Prostate gland (tissue), 2 donors: ENCODE results near the gene SMPD4. TPM values are rescaled to one million over a fixed set of nuclear protein-coding genes. Genes with fewer than 3 reads are reported as not detected.
A peak's percentile ranks its signal among the peaks of the same experiment; 100 is the strongest.
"Not testable (repeated sequence)": the region's sequence is repeated elsewhere in the genome, so short reads cannot be mapped to it uniquely, and the experiment has no call there.

ENCODE experiments used
- DNase-seq: peaks from one replicate; pipeline ENCODE4 v3.0.0-alpha.2; 2019; ENCODE audit warnings: low spot score
- H3K27ac ChIP-seq, 2 donors: fragments of 200-600 bp; sonication (generic); 2 replicates each; pipeline ENCODE4 v1.5.1; 2017 to 2019
- H3K27me3 ChIP-seq: fragments of 200-600 bp; sonication (generic); replicated peaks from 2 replicates; pipeline ENCODE4 v1.5.1; 2019; ENCODE audit not compliant: insufficient read depth
- H3K36me3 ChIP-seq, 2 donors: fragments of 200-600 bp; sonication (generic); 1 replicate in 1 of 2; 2 replicates in 1 of 2; pipeline versions ENCODE4 v1.5.1 to v1.8.1; 2017 to 2019
- H3K4me1 ChIP-seq: fragments of 200-600 bp; sonication (generic); replicated peaks from 2 replicates; pipeline ENCODE4 v1.5.1; 2019
- H3K4me3 ChIP-seq, 2 donors: fragments of 200-600 bp; sonication (generic); 2 replicates each; pipeline ENCODE4 v1.5.1; 2017 to 2019
- H3K9me3 ChIP-seq: fragments of 200-600 bp; sonication (generic); 2 replicates; pipeline ENCODE4 v1.5.1; 2017
- CTCF ChIP-seq, 4 experiments: fragments of 200-600 bp in 2 of 4; fragments of 450-650 bp in 2 of 4; sonication (generic) in 2 of 4; IDR thresholded peaks; 1 replicate in 3 of 4; 2 replicates in 1 of 4; pipeline ENCODE4 v1.5.1; 2016 to 2019; ENCODE audit warnings: antibody characterized with exemption in 4 of 4, mild to moderate bottlenecking in 2 of 4, moderate library complexity in 2 of 4
- POLR2A ChIP-seq: fragments of 450-650 bp; IDR thresholded peaks from one replicate; pipeline ENCODE4 v1.6.1; 2016; ENCODE audit warnings: antibody characterized with exemption, mild to moderate bottlenecking
- POLR2AphosphoS5 ChIP-seq: sonication (generic); formaldehyde crosslinking; IDR thresholded peaks from one replicate; pipeline ENCODE4 v1.6.1; 2017; ENCODE audit warnings: antibody characterized with exemption
- WGBS: methylation state at CpG from one replicate; pipeline ENCODE4 v1.1.5; 2018; 5-methylcytosine and 5-hydroxymethylcytosine counted together
- intact Hi-C: fragments of 100-400 bp; cut with DNase I; formaldehyde crosslinking; loops from one replicate; pipeline ENCODE4 v1.14.2; 2022
- total RNA-seq, 2 donors: library from RNA; depleted of rRNA; stranded (reverse); fragments of >200 nt; gene quantifications; one replicate each; pipeline ENCODE4 v1.1.0, GENCODE V29; 2016

The SMPD4 gene
- total RNA-seq, 2 donors from 2014 or later = 38.1 to 74.5 TPM

GRCh38 chr2:130155956-130156623, 25.3 kb downstream of the SMPD4 start:
- H3K9me3 ChIP-seq, H3K4me3 ChIP-seq, H3K27ac ChIP-seq, H3K4me1 ChIP-seq, H3K36me3 ChIP-seq, H3K27me3 ChIP-seq, intact Hi-C loops: not testable (repeated sequence)
- TF ChIP-seq CTCF (IDR thresholded peaks at IDR 0.05) = peak; percentile 9 to 79 (median 60)
- peak; percentile 62 for TF ChIP-seq POLR2AphosphoS5
- WGBS = 48% methylated on average over 8 of the region's 16 CpGs
- peak; percentile 85 for DNase-seq

- intact Hi-C loops = no loop called here
- H3K9me3 ChIP-seq = no peaks in the 10 kb centered on the region
Observed at GRCh38 chr2:130154773-130155765, 26.3 kb downstream of the SMPD4 start.

GRCh38 chr2:130154423-130154770, 27.0 kb downstream of the SMPD4 start:
- H3K9me3 ChIP-seq, H3K36me3 ChIP-seq, intact Hi-C loops, H3K4me1 ChIP-seq, H3K27me3 ChIP-seq, H3K4me3 ChIP-seq, DNase-seq, H3K27ac ChIP-seq: not testable (repeated sequence)
- WGBS = 93% methylated on average over 8 of the region's 8 CpGs

More at GRCh38 chr2:130154773-130155765, 26.3 kb downstream of the SMPD4 start:
- no peaks in the 10 kb centered on the region for H3K4me1 ChIP-seq
- H3K36me3 ChIP-seq = no peaks in the 10 kb centered on the region
- no peak overlapping the region for H3K27ac ChIP-seq
- 93% methylated on average over 27 of the region's 29 CpGs for WGBS
- DNase-seq = no peak
- no peak for TF ChIP-seq POLR2AphosphoS5
- TF ChIP-seq POLR2A = no peak
- no peak for TF ChIP-seq CTCF (IDR thresholded peaks at IDR 0.05)
- H3K27me3 ChIP-seq = no peaks in the 10 kb centered on the region
- H3K4me3 ChIP-seq = no peak overlapping the region

GRCh38 chr2:130153721-130154422, 27.5 kb downstream of the SMPD4 start:
- H3K36me3 ChIP-seq, H3K9me3 ChIP-seq, H3K4me1 ChIP-seq, H3K27me3 ChIP-seq, DNase-seq, H3K4me3 ChIP-seq, H3K27ac ChIP-seq, intact Hi-C loops: not testable (repeated sequence)
- 92% methylated on average over 18 of the region's 23 CpGs for WGBS

- no peak overlapping the region for H3K4me3 ChIP-seq
- WGBS = 90% methylated on average over 19 of the region's 25 CpGs
- H3K4me1 ChIP-seq = no peaks in the 10 kb centered on the region
- H3K9me3 ChIP-seq = no peaks in the 10 kb centered on the region
- intact Hi-C loops = no loop called here
- DNase-seq = no peak
- H3K27ac ChIP-seq = no peak overlapping the region
- no peaks in the 10 kb centered on the region for H3K27me3 ChIP-seq
- TF ChIP-seq POLR2AphosphoS5 (no peak), CTCF (IDR thresholded peaks at IDR 0.05) (no peak), POLR2A (no peak)
- no peaks in the 10 kb centered on the region for H3K36me3 ChIP-seq
Observed at GRCh38 chr2:130152816-130153595, 28.4 kb downstream of the SMPD4 start.

GRCh38 chr2:130152136-130152815, 29.1 kb downstream of the SMPD4 start:
- H3K27me3 ChIP-seq, H3K4me1 ChIP-seq, H3K36me3 ChIP-seq, H3K27ac ChIP-seq, DNase-seq, intact Hi-C loops, H3K9me3 ChIP-seq, H3K4me3 ChIP-seq: not testable (repeated sequence)
- 99% methylated on average over 19 of the region's 27 CpGs for WGBS

- DNase-seq, H3K27ac ChIP-seq, H3K36me3 ChIP-seq, H3K27me3 ChIP-seq, H3K9me3 ChIP-seq, intact Hi-C loops, H3K4me1 ChIP-seq, H3K4me3 ChIP-seq: not testable (repeated sequence)
- WGBS = 69% methylated on average over 5 of the region's 5 CpGs
Observed at GRCh38 chr2:130151145-130151512, 30.3 kb downstream of the SMPD4 start.
